ENCODE results near the gene GALNT10. TPM values are rescaled to one million over a fixed set of nuclear protein-coding genes. Genes with fewer than 3 reads are reported as not detected.
A peak's percentile ranks its signal among the peaks of the same experiment; 100 is the strongest.

GALNT10 gene
- total RNA-seq, 1 donor from 2014 or later = 20.6 TPM

GRCh38 chr5:154371687-154372086 lies 181.2 kb downstream of the GALNT10 start:
- H3K9me3 Mint-ChIP-seq (ENCODE audit: low read depth) = no peaks in the 10 kb centered on the region
- no peaks in the 10 kb centered on the region for H3K36me3 Mint-ChIP-seq (ENCODE audit: insufficient read depth)
- no peak overlapping the region for H3K27ac Mint-ChIP-seq
- no peak overlapping the region for H3K4me3 Mint-ChIP-seq (ENCODE audit: low read depth)
- DNase-seq (ENCODE audit: low spot score, unreplicated experiment) = no peak
- H3K4me1 Mint-ChIP-seq (ENCODE audit: low read depth) = no peaks in the 10 kb centered on the region
- no peak for TF ChIP-seq CTCF (IDR thresholded peaks at IDR 0.05; ENCODE audit: unreplicated experiment)
- no peaks in the 10 kb centered on the region for H3K27me3 Mint-ChIP-seq

GRCh38 chr5:154372661-154373060 lies 182.1 kb downstream of the GALNT10 start:
- TF ChIP-seq CTCF (IDR thresholded peaks at IDR 0.05; ENCODE audit: unreplicated experiment) = no peak
- no peaks in the 10 kb centered on the region for H3K4me1 Mint-ChIP-seq (ENCODE audit: low read depth)
- no peaks in the 10 kb centered on the region for H3K27me3 Mint-ChIP-seq
- peaks cover 2% of the 10 kb centered on the region for H3K36me3 Mint-ChIP-seq (ENCODE audit: insufficient read depth)
- DNase-seq (ENCODE audit: low spot score, unreplicated experiment) = no peak
- no peaks in the 10 kb centered on the region for H3K9me3 Mint-ChIP-seq (ENCODE audit: low read depth)
- no peak overlapping the region for H3K27ac Mint-ChIP-seq
- no peak overlapping the region for H3K4me3 Mint-ChIP-seq (ENCODE audit: low read depth)

GRCh38 chr5:154373326-154373725 lies 182.8 kb downstream of the GALNT10 start:
- Mint-ChIP-seq H3K27me3 (no peaks in the 10 kb centered on the region), H3K4me1 (ENCODE audit: low read depth) (no peaks in the 10 kb centered on the region), H3K9me3 (ENCODE audit: low read depth) (no peaks in the 10 kb centered on the region), H3K4me3 (ENCODE audit: low read depth) (no peak overlapping the region), H3K27ac (no peak overlapping the region), H3K36me3 (ENCODE audit: insufficient read depth) (peaks cover 2% of the 10 kb centered on the region)
- TF ChIP-seq CTCF (IDR thresholded peaks at IDR 0.05; ENCODE audit: unreplicated experiment) = no peak
- DNase-seq (ENCODE audit: low spot score, unreplicated experiment) = no peak

GRCh38 chr5:154373729-154374179 lies 183.2 kb downstream of the GALNT10 start:
- Mint-ChIP-seq H3K4me3 (ENCODE audit: low read depth) (no peak overlapping the region), H3K27ac (no peak overlapping the region), H3K9me3 (ENCODE audit: low read depth) (no peaks in the 10 kb centered on the region), H3K36me3 (ENCODE audit: insufficient read depth) (peaks cover 2% of the 10 kb centered on the region), H3K4me1 (ENCODE audit: low read depth) (no peaks in the 10 kb centered on the region), H3K27me3 (no peaks in the 10 kb centered on the region)
- no peak for TF ChIP-seq CTCF (IDR thresholded peaks at IDR 0.05; ENCODE audit: unreplicated experiment)
- DNase-seq (ENCODE audit: low spot score, unreplicated experiment) = no peak

GRCh38 chr5:154374264-154374663 lies 183.7 kb downstream of the GALNT10 start:
- Mint-ChIP-seq H3K4me3 (ENCODE audit: low read depth) (no peak overlapping the region), H3K36me3 (ENCODE audit: insufficient read depth) (peaks cover 2% of the 10 kb centered on the region), H3K4me1 (ENCODE audit: low read depth) (no peaks in the 10 kb centered on the region), H3K27me3 (no peaks in the 10 kb centered on the region), H3K9me3 (ENCODE audit: low read depth) (no peaks in the 10 kb centered on the region), H3K27ac (peak overlapping the region; percentile 4)
- no peak for DNase-seq (ENCODE audit: low spot score, unreplicated experiment)
- TF ChIP-seq CTCF (IDR thresholded peaks at IDR 0.05; ENCODE audit: unreplicated experiment) = no peak

Data from progenitor cell of endocrine pancreas (in vitro differentiated cells).